Natural killer cell (primary cell): Measurements from ENCODE around the gene MYO5B. TPM values are rescaled to one million over a fixed set of nuclear protein-coding genes. Genes with fewer than 3 reads are reported as not detected.

ENCODE experiments used
- ATAC-seq, 3 donors: fragments of 150-1000 bp in 2 of 3; fragments of 200-7000 bp in 1 of 3; cut with Tn5 transposase; 1 replicate in 1 of 3; 2 replicates in 2 of 3; pipeline ENCODE4 v1.10.0; 2021; ENCODE audit warnings: mild to moderate bottlenecking in 2 of 3, moderate library complexity in 2 of 3
- DNase-seq, 2 donors: peaks; one replicate each; pipeline versions ENCODE4 v3.0.0 to v3.0.0-alpha.2; 2013 to 2021; ENCODE audit warnings: mixed read lengths in 1 of 2
- H3K27ac ChIP-seq: one replicate; pipeline ENCODE4 v1.5.1; 2013; ENCODE audit warnings: mild to moderate bottlenecking, low read length
- H3K27me3 ChIP-seq: one replicate; pipeline ENCODE4 v1.6.1; 2013; ENCODE audit warnings: low read length; ENCODE audit not compliant: control insufficient read depth, insufficient read depth
- H3K36me3 ChIP-seq: one replicate; pipeline ENCODE4 v1.6.1; 2013; ENCODE audit warnings: low read length; ENCODE audit not compliant: control insufficient read depth, insufficient read depth
- H3K4me1 ChIP-seq: one replicate; pipeline ENCODE4 v1.6.1; 2013; ENCODE audit warnings: low read length; ENCODE audit not compliant: control insufficient read depth, insufficient read depth
- H3K4me3 ChIP-seq: one replicate; pipeline ENCODE4 v1.5.1; 2013; ENCODE audit warnings: low read length
- H3K9me3 ChIP-seq: one replicate; pipeline ENCODE4 v1.6.1; 2013; ENCODE audit warnings: low read length; ENCODE audit not compliant: control insufficient read depth, insufficient read depth
- H3K27ac Mint-ChIP-seq, 2 donors: one replicate each; pipeline ENCODE4 v1.8.0; 2022; ENCODE audit warnings: mild to moderate bottlenecking in 2 of 2, mixed read lengths in 2 of 2, moderate library complexity in 1 of 2
- H3K27me3 Mint-ChIP-seq, 2 donors: one replicate each; pipeline ENCODE4 v1.8.0; 2022; ENCODE audit warnings: low read depth in 2 of 2, mixed read lengths in 2 of 2
- H3K36me3 Mint-ChIP-seq: one replicate; pipeline ENCODE4 v1.8.0; 2022; ENCODE audit warnings: mixed read lengths
- H3K4me1 Mint-ChIP-seq, 2 donors: one replicate each; pipeline ENCODE4 v1.8.0; 2022; ENCODE audit warnings: mixed read lengths in 2 of 2
- H3K4me3 Mint-ChIP-seq: one replicate; pipeline ENCODE4 v1.8.0; 2022; ENCODE audit warnings: mild to moderate bottlenecking, moderate library complexity, mixed read lengths
- H3K9me3 Mint-ChIP-seq, 2 donors: one replicate each; pipeline ENCODE4 v1.8.0; 2022; ENCODE audit warnings: mixed read lengths in 2 of 2
- WGBS: methylation state at CpG from one replicate; pipeline ENCODE4 v1.1.7; 2013; ENCODE audit warnings: missing lambda C conversion rate; ENCODE audit not compliant: insufficient coverage; 5-methylcytosine and 5-hydroxymethylcytosine counted together
- intact Hi-C: fragments of 100-400 bp; cut with micrococcal nuclease; formaldehyde crosslinking; loops from one replicate; pipeline ENCODE4 v1.14.2; 2022
- total RNA-seq, 4 donors: library from RNA; stranded (reverse); fragments of 120-200 nt in 1 of 4; gene quantifications; one replicate each; pipeline versions ENCODE4 v1.2.3 to v1.2.4, GENCODE V29; 2013 to 2022
- TF ChIP-seq, protein P1 (sequence below): fragments of 200-600 bp; IDR thresholded peaks from one replicate; pipeline ENCODE4 v1.8.0; 2022; ENCODE audit warnings: antibody characterized with exemption

The MYO5B gene
- total RNA-seq, 3 donors from 2014 or later (not counting 1 experiment from before 2014, with no cell fraction given): 0.33 TPM; not detected in 2

DNA sequence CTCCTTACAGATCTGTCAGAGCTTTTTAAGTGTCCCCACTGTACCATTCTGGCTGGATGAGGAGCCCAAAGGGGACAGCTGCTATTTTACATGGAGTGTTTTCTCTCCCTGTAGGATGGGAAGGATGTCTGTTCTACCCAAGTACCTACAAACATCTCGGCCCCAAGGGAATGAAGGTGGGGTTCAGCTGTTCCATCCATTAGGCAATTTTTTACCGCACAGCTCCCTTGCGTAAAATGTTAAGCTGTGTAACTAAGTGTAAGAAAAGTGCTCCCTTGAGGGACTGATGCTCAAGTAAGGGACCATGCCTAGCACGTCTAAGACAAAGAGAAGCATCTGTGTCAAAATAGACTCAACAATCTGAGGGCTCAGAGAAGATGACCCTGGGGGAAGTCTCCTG lies 180.3 kb downstream of the MYO5B start:
- H3K27ac Mint-ChIP-seq: no peak overlapping the region
- H3K4me3 Mint-ChIP-seq: no peak overlapping the region
- H3K9me3 ChIP-seq: no peaks in the 10 kb centered on the region
- no peaks in the 10 kb centered on the region for H3K4me1 ChIP-seq
- 86% methylated on average over 3 of the region's 4 CpGs for WGBS
- H3K27ac ChIP-seq: no peak overlapping the region
- no peaks in the 10 kb centered on the region for H3K36me3 ChIP-seq
- H3K36me3 Mint-ChIP-seq: no peaks in the 10 kb centered on the region
- TF ChIP-seq, protein P1, sequence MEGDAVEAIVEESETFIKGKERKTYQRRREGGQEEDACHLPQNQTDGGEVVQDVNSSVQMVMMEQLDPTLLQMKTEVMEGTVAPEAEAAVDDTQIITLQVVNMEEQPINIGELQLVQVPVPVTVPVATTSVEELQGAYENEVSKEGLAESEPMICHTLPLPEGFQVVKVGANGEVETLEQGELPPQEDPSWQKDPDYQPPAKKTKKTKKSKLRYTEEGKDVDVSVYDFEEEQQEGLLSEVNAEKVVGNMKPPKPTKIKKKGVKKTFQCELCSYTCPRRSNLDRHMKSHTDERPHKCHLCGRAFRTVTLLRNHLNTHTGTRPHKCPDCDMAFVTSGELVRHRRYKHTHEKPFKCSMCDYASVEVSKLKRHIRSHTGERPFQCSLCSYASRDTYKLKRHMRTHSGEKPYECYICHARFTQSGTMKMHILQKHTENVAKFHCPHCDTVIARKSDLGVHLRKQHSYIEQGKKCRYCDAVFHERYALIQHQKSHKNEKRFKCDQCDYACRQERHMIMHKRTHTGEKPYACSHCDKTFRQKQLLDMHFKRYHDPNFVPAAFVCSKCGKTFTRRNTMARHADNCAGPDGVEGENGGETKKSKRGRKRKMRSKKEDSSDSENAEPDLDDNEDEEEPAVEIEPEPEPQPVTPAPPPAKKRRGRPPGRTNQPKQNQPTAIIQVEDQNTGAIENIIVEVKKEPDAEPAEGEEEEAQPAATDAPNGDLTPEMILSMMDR: no peak
- intact Hi-C loops: no loop called here
- ATAC-seq: no peak
- H3K4me3 ChIP-seq: no peak overlapping the region
- no peaks in the 10 kb centered on the region for H3K4me1 Mint-ChIP-seq
- H3K9me3 Mint-ChIP-seq: no peaks in the 10 kb centered on the region
- no peaks in the 10 kb centered on the region for H3K27me3 ChIP-seq
- no peak for DNase-seq
- H3K27me3 Mint-ChIP-seq: peaks cover 5 to 30% of the 10 kb centered on the region in 2 donors

DNA sequence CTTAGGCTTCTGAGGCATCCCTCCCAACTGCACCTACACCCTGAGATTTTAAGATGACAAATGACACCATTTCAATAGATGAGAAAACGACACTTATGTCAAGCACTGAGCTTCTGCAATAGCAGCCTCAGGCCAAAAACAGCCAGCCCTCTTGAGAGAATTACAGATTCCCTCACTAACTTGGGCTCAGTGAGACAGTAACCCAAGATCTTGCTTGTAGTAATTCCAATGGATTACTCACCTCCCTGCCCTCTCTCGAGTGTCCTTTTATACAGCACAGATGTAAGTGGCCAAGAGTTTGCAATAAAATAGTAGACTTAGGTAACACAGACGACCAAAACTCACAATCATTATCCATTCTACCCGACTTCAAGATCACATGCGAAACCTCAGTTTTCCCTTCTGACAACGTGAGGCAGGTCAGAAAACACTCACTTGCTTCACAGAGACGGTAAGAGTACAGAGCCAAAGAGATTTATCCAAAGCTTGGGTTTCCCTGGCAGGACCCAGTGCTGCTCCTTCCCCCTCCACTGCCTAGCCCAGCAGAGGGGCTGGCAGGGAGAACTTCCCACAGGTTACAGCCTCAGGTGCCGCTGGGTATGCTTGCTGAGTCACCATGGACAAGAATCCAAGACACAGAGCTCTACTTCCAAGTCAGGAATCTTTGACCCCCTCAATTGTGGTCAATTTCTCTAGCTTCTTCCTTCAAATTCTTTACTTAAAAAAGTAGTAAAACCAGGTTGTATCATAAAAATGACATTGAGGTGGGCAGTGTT lies 181.4 kb downstream of the MYO5B start:
- DNase-seq (no peak), ATAC-seq (no peak)
- Histone ChIP-seq H3K9me3 (no peaks in the 10 kb centered on the region), H3K27me3 (no peaks in the 10 kb centered on the region), H3K4me3 (no peak overlapping the region), H3K27ac (no peak overlapping the region), H3K36me3 (no peaks in the 10 kb centered on the region), H3K4me1 (no peaks in the 10 kb centered on the region)
- TF ChIP-seq, protein P1: no peak
- intact Hi-C loops: no loop called here
- no peak overlapping the region for H3K27ac Mint-ChIP-seq
- no peaks in the 10 kb centered on the region for H3K4me1 Mint-ChIP-seq
- WGBS: 84% methylated on average over 8 of the region's 8 CpGs
- no peaks in the 10 kb centered on the region for H3K36me3 Mint-ChIP-seq
- peaks cover 5 to 28% of the 10 kb centered on the region in 2 donors for H3K27me3 Mint-ChIP-seq
- H3K9me3 Mint-ChIP-seq: no peaks in the 10 kb centered on the region
- no peak overlapping the region for H3K4me3 Mint-ChIP-seq

DNA sequence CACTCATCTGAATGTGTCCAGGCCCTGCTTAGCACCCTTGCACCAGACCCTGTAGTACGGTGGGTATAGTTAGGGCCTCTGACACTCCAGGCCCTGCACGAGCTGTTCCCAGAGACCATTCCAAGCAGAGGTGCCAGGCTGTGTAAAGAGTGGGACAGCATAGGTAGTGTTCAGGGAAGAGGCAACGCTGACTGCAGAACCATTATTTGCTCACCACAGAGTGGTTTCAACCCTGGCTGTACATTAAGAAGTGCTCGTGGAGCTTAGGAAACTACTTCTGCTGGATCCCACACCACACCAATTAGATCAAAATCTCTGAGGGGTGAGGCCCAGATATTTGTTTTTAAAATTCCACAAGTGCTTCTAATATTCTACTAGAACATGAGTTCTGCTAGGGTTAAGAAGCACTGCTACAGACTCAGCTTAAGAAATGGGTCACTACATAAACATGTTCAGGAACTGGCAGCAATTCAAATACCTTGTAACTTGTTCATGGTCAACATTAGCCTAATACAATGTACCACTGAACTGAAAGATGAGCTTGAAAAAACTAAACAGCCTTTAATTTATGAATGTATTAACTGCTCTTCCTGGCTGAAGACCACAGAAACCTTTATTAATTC lies 183.0 kb downstream of the MYO5B start:
- Mint-ChIP-seq H3K9me3 (no peaks in the 10 kb centered on the region), H3K27ac (no peak overlapping the region), H3K36me3 (no peaks in the 10 kb centered on the region), H3K4me1 (no peaks in the 10 kb centered on the region), H3K27me3 (peaks cover 9 to 26% of the 10 kb centered on the region in 2 donors), H3K4me3 (no peak overlapping the region)
- H3K4me3 ChIP-seq: no peak overlapping the region
- ATAC-seq (no peak), DNase-seq (no peak)
- H3K27me3 ChIP-seq: no peaks in the 10 kb centered on the region
- WGBS: 92% methylated on average over 4 of the region's 4 CpGs
- no peaks in the 10 kb centered on the region for H3K4me1 ChIP-seq
- no peaks in the 10 kb centered on the region for H3K36me3 ChIP-seq
- no peaks in the 10 kb centered on the region for H3K9me3 ChIP-seq
- TF ChIP-seq, protein P1: no peak
- H3K27ac ChIP-seq: no peak overlapping the region
- intact Hi-C loops: no loop called here
